Raji (cell line): ENCODE data around the gene OSM.

Experiments used
- POLR2A ChIP-seq: IDR thresholded peaks from 2 replicates; pipeline ENCODE4 v1.6.1; 2011; ENCODE audit warnings: low read depth, low read length, control low read depth; ENCODE audit not compliant: insufficient read depth

OSM gene

DNA sequence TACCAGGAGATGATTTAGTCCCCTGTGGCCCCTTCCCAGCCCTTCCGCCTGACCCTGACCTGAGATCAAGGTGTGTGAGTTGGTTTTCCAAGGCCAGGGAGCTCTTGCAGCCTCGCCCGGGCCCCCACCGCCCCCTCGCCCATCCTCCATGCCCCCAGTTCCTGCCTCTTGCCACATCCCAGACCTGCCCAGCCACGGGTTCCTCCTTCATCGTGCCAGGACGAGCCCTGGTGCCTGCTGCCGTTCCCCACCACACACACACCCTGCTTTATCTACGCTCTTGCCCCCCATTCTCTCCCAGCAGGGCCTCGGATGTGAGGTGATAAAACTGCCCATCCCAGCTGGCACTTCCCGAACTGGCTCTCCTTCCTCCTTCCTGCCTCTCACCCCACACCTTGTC is 18.7 kb downstream of the OSM start:
- no peak for TF ChIP-seq POLR2A

DNA sequence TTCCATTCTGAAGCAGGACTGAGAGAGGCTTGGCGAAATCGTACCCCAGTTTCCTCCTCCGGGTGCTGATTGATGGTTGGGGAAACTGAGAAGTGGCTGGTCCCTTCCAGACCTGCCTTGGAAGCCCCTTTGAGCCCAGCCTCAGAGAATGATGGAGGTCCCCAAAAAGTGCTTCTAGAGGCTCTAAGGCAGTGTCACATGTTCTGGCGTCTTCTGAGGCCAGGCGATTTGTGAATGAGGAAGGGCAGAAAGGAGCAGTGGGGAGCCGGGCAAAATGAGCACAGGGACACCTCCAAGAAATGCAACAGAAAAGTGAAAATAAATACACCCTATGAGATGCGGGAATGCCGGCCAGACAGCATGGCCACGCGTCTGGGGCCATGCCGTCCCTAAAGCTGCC is 19.1 kb downstream of the OSM start:
- no peak for TF ChIP-seq POLR2A

DNA sequence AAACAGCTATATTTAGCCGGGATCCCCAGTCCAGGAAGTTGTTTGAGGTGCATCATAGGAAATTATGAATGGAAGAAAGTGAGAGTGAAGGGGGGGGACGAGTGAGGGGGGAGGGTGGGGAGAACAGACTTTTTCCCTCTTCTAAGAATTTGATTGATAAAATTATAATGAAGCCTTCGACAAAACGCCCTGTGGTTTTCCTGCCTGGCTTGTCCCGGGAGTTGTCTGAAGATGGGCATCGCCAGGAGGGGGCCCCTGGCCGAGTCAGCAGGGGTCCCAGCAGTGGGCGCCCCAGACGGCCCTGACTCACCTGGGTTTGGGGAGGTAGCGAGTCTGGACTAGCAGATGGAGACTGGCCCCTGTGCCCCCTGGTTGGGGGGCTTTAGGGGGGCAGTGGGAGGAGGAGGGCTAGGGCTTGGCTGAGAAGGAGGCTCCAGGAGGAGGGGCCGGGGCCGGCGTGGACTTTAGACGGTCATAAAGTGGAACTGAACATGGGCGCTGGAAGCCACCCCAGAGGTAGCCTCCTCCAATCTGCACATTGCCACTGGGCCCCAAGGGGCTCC is 19.8 kb downstream of the OSM start:
- TF ChIP-seq POLR2A, result no peak

DNA sequence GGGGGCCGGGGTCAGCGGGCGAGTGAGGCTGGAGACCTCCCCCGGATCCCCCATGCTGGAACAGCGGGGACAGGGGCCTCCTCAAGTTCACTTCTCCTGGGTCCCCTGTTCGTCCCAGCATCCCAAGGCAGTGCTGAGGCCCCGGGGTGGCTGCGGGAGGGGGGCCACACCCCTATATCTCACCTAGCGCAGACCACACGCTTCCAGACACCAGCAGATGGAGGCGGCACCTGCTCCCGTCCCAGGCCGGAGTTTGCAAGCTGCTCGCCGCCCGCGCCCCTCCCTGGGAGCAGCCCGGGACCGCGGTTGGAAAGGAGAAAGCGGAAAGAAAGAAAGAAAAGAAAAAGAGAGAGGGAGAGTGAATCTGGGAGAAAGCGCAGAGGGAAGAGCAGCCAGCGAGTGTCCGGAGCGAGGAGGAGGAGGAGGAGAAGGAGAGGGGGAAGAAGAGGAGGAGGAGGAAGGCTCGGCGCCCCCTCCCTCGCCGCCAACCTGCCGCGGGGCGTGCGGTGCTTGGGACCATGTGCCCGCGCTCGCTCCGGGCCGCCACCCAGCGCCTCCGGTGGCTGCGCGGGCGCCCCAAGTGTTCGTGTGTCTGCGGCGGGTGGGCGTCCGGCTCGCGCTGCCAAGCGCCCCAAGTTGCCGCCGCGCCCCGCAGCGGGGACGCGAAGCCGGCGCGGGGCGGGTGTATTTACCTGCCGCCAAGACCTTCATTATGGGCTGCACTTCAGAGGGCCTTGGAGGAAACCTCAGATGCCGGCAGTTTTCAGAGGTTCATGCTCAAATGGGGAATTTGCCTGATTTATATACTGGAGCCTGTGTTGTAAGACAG is 20.5 kb downstream of the OSM start, which contains the start of gene LIF:
LIF (minus strand) TSS at position 775 of the 829 bp plus-strand sequence; CDS start at position 711, 64 bp downstream.
- TF ChIP-seq POLR2A, result no peak

DNA sequence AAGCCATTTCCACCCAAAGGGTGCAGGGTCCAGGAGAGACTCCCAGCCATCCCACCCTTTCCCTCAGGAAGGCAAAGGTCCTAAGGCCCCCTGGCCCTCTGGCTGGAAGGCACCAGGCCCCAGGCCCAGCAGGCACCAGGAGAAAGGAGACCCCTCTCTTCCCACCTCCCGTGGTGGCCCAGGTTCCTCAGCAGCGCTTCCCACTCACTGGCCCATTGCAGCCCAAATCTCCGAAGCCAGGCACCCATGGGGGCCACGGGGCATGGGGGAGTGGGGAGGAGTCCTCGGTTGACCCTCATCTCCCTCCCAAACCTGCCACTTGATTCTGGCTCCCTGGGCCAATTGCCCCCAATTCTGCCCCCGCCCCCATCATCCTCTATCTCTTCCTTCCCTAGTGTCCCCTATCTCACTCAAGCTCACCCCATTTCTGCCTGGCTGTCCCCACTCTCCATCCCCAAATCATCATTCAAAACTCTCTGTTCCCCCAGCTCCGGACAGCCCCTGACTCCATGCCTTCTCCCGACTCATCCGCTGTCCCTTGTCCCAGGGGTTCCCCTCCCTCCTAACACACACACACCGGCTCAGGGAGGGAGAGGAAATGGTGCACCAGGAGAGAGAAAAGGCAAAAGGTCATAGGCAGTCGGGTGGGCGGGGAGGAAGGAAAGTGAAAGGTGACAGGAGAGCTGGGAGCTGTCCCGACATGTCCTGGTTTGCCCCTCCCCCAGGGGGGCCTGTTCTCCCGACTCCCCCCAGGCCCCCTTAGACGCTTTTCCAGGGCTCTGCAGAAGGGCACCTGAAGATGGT is 21.3 kb downstream of the OSM start:
- no peak for TF ChIP-seq POLR2A

DNA sequence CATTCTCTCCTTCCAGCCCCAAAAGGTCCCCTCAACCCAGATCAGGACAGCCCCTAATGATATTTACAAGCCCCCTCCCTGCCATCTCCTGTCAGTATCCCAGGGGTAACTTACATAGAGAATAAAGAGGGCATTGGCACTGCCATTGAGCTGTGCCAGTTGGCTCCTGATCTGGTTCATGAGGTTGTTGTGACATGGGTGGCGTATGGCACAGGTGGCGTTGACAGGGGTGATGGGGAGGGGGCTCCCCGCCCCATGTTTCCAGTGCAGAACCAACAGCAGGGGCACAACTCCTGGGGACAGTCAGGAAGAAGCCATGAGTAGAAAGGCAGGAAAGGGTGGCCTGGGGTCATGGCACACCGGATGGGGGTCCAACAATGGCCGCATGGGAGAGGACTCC is 22.0 kb downstream of the OSM start:
- TF ChIP-seq POLR2A, result no peak

DNA sequence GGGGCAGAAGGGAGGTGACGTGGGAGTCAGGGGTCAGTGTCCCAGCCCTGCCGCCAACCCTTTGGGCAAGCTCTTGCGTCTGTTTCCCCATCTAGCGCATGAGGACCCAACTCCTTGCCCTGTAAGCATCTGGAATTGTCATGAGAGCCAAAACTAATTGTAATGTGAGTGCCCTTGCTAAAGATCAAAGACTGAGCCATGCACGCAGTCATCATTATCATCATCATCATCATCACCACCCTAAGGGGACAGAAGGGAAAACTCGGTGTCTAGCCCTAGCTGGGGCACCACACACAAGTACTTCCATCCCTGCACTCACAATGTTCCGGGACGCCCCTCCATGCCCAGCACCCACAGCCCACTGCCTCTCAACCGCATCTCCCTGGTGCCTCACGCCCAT is 22.6 kb downstream of the OSM start:
- no peak for TF ChIP-seq POLR2A

DNA sequence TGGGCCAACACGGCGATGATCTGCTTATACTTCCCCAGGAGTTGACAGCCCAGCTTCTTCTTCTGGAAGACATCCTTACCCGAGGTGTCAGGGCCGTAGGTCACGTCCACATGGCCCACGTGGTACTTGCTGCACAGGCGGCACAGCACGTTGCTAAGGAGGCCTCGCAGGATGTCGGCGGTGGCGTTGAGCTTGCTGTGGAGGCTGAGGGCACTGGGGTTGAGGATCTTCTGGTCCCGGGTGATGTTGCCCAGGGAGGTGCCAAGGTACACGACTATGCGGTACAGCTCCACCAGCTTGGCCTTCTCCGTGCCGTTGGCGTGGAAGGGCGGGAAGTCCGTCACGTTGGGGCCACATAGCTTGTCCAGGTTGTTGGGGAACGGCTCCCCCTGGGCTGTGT is 23.0 kb downstream of the OSM start:
- TF ChIP-seq POLR2A, result no peak

DNA sequence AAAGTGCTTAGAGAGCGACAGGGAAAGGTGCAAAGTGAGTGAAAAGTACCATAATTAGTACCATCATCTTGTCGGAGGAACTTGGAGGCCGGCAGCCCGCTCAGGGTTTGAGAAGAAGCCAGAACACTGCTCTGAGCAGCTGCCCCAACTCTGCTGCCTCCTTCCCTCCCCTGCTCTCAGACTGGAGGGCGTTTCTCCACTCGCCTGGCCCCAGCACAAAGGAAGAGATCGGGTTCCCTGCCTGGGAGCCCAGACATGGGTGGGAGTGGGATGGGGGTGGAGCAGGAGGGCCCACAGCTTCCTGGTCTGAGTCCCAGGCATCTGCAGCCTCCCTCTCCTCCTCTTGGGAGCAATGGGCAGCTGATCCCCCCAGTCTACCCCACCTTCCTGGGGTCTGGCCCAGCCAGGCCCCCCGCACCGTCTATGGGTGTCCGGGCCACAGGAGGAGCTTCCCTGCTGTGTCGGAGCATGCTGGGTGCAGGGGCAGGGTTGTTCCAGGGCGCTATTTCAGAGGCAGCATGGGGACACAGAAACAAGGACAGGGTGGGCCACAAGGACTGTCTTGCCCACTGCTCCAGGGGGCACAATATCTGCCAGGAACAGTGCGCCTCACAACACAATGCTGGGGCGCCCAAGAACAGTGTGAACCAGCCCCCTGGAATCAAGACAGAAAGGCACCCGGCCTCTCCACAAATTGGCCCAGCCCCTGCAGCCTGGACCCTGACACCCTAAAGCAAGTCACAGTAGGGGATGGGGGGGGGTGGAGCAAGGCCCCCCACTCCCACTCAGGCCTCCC is 24.9 kb downstream of the OSM start:
- TF ChIP-seq POLR2A, result no peak

DNA sequence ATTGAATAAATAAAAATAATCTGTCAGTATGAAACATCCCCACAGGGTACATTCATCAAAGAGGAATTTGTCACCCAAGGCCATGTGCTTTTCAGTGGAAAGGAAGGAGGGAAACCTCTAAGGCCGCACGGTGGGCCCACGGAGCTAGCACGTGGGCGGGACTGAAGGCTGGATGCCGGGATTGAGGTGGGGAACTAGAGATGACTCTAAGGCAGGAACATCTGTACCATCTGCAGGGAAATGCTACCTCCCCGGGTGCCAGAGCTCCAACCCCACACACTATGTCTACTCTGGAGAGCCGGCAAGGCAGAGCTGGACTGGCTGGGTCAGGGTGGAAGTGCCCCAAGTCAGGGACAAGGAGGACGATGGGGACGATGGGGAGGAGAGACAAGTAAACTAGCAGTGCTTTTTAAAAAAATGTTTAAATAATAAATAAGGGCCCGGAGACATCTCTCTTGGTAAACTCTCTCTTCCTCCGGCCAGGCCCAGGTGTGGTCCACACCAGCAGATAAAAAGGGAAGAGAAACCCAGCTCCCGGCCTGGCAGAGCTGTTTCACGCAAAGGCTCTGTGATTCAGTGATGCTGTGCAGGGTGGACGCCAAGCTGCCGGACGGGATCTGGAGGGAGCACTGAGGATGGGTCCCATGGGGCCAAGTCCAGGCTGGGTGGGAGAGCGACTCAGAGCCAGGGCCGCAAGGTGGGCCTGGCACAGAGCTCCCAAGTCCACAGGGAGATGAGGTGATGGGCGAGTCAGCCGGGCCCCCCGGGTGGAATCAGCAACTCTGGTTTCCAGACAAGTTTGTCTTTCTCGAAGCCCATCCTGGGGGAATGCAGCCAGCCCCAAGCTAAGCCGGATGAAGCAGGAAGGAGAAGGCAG is 25.9 kb downstream of the OSM start:
- no peak for TF ChIP-seq POLR2A

DNA sequence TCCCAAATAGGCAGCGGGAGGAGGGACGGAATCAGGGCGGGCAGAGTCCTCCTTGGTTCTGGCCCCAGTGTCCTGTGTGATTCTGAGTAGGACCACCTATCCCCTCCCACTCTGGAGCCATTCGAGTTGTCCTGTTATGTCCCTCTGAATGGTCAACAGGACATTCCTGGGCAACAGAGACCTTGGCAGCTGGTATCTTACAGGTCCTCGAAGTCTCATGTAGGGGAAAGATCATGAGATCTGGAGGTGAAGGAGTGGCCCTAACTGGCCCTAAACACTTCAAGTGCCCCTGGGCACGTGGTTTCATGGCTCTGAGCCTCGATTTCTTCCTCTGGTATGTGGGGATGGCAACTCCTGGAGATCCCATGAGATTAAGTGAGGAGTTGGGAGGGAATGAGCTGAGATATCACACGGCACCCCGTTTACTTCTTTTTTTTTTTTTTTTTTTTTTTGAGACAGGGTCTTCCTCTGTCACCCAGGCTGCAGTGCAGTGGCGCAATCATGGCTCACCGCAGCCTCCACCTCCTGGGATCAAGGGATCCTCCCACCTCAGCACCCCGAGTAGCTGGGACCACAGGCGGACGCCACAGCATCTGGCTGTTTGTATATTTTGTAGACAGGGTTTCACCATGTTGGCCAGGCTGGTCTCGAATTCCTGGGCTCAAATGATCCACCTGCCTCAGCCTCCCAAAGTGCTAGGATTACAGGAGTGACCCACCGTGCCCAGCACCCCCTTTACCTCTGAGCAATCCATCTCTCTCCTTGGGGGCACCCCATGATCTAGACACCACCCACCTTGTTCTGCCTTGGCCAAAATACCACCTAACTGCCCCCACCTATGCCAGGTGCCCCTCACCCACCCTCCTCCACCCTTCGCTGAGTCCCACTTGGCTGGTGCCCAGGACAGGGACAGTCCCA is 26.9 kb downstream of the OSM start:
- no peak for TF ChIP-seq POLR2A

DNA sequence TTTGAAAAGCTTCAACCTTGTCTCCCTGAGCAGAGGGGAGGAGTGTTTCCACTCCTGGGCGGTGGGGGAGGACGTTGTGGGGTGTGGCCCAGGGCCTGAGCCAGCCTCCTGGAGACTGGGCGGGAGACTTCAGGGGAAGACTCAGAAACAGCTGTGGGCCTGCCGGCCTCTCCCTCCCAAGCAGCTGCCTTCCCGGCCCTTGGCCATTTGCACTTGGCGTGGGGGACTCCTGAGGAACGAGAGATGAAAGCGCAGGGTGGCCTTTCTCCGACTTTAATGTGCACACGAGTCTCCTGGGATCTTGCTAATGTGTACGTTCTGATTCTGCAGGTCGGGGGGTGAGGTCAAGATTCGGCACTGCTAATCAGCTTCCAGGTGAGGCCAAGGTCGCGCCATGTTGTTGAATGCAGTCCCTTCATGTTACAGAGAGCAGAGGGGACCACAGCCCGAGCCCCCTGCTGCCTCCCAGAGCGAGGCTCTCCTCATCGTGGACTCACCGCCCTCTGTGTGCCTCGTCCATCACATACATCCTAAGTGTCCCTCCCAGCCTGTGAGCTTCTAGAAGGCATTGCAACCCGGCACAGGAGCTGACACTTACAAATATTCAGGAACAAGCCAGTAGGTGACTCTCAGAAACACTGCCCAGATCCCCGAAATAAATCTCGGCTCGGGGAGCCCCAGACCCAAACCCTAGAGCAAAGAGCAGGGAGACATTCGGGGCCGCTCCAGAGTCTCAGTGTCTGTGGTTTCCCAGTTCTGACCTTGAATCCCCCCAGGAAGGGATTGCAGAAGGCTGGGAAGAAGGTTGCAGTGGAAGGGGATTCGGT is 27.8 kb downstream of the OSM start:
- TF ChIP-seq POLR2A, result no peak
